Liver (tissue), 9 donors: ENCODE data around the gene ABCG5. TPM values are rescaled to one million over a fixed set of nuclear protein-coding genes. Genes with fewer than 3 reads are reported as not detected.

Experiments
- DNase-seq: peaks from one replicate; pipeline ENCODE4 v3.0.0-alpha.2; 2017; ENCODE audit warnings: low spot score
- H3K27ac ChIP-seq, 2 donors: one replicate each; pipeline ENCODE4 v1.7.0; 2013; ENCODE audit warnings: inconsistent platforms in 2 of 2, low read length in 2 of 2, control low read depth in 1 of 2, low read depth in 1 of 2, mild to moderate bottlenecking in 1 of 2
- H3K27me3 ChIP-seq, 4 donors: one replicate each; pipeline versions ENCODE4 v1.6.1 to v1.7.0; 2013; ENCODE audit warnings: low read length in 3 of 4, inconsistent platforms in 1 of 4, mild to moderate bottlenecking in 1 of 4, moderate library complexity in 1 of 4; ENCODE audit not compliant: control insufficient read depth in 4 of 4, insufficient read depth in 4 of 4
- H3K36me3 ChIP-seq, 4 donors: one replicate each; pipeline versions ENCODE4 v1.6.1 to v1.7.0; 2013; ENCODE audit warnings: low read length in 3 of 4, mild to moderate bottlenecking in 3 of 4, low read depth in 1 of 4, moderate library complexity in 1 of 4; ENCODE audit not compliant: control insufficient read depth in 4 of 4, insufficient read depth in 3 of 4
- H3K4me1 ChIP-seq, 4 donors: one replicate each; pipeline versions ENCODE4 v1.6.1 to v1.7.0; 2013; ENCODE audit warnings: low read length in 3 of 4, mild to moderate bottlenecking in 3 of 4, moderate library complexity in 1 of 4; ENCODE audit not compliant: control insufficient read depth in 4 of 4, insufficient read depth in 4 of 4
- H3K4me3 ChIP-seq, 3 donors: one replicate each; pipeline versions ENCODE4 v1.6.1 to v1.7.0; 2013; ENCODE audit warnings: low read length in 3 of 3, control low read depth in 1 of 3, low read depth in 1 of 3, mild to moderate bottlenecking in 1 of 3
- H3K9ac ChIP-seq, 2 donors: one replicate each; pipeline ENCODE4 v1.7.0; 2013; ENCODE audit warnings: low read length in 2 of 2, mild to moderate bottlenecking in 2 of 2, moderate library complexity in 2 of 2, control low read depth in 1 of 2, low read depth in 1 of 2
- H3K9me3 ChIP-seq, 4 donors: one replicate each; pipeline versions ENCODE4 v1.6.1 to v1.7.0; 2013; ENCODE audit warnings: low read length in 3 of 4; ENCODE audit not compliant: control insufficient read depth in 4 of 4
- FOXA1 ChIP-seq: IDR thresholded peaks from 2 replicates; pipeline ENCODE4 v1.6.1; 2016; ENCODE audit warnings: antibody characterized with exemption
- HNF4G ChIP-seq: IDR thresholded peaks from 2 replicates; pipeline ENCODE4 v1.6.1; 2016; ENCODE audit warnings: antibody characterized with exemption
- JUND ChIP-seq, 2 donors: IDR thresholded peaks; 2 replicates each; pipeline ENCODE4 v1.6.1; 2016; ENCODE audit warnings: antibody characterized with exemption in 2 of 2
- NR2F2 ChIP-seq: IDR thresholded peaks from 2 replicates; pipeline ENCODE4 v1.6.1; 2016; ENCODE audit warnings: antibody characterized with exemption
- RAD21 ChIP-seq, 2 donors: IDR thresholded peaks; 2 replicates each; pipeline ENCODE4 v1.6.1; 2016; ENCODE audit warnings: antibody characterized with exemption in 2 of 2, mild to moderate bottlenecking in 2 of 2
- RXRA ChIP-seq, 2 donors: IDR thresholded peaks; 2 replicates each; pipeline ENCODE4 v1.6.1; 2017 to 2018; ENCODE audit warnings: antibody characterized with exemption in 2 of 2, mild to moderate bottlenecking in 1 of 2
- SP1 ChIP-seq: IDR thresholded peaks from 2 replicates; pipeline ENCODE4 v1.6.1; 2018; ENCODE audit warnings: antibody characterized with exemption, mild to moderate bottlenecking
- YY1 ChIP-seq: IDR thresholded peaks from 2 replicates; pipeline ENCODE4 v1.6.1; 2016; ENCODE audit warnings: antibody characterized with exemption, mild to moderate bottlenecking
- WGBS: extraction: QIAGEN DNeasy Blood & Tissue Kit; methylation state at CpG from one replicate; pipeline ENCODE4 v1.1.7; 2013; 5-methylcytosine and 5-hydroxymethylcytosine counted together
- polyA plus RNA-seq, 2 donors: library from polyadenylated mRNA; stranded (reverse) in 1 of 2; unstranded in 1 of 2; fragments of 200-250 nt in 1 of 2; fragments of >200 nt in 1 of 2; fragmentation: Nextera tagmentation in 1 of 2; extraction: Ambion mirVana in 1 of 2; gene quantifications; one replicate each; pipeline versions ENCODE4 v1.2.1 to v1.2.3, GENCODE V29; 2013 to 2015
- total RNA-seq, 2 donors: library from RNA; depleted of rRNA; stranded (reverse); fragments of >200 nt; gene quantifications; one replicate each; pipeline ENCODE4 v1.2.3, GENCODE V29; 2014
- TF ChIP-seq, protein P1 (sequence below): IDR thresholded peaks from 2 replicates; pipeline ENCODE4 v1.6.1; 2016; ENCODE audit warnings: antibody characterized with exemption
- TF ChIP-seq, protein P2 (sequence below): IDR thresholded peaks from 2 replicates; pipeline ENCODE4 v1.6.1; 2016; ENCODE audit warnings: antibody characterized with exemption
- TF ChIP-seq, protein P3 (sequence below): IDR thresholded peaks from 2 replicates; pipeline ENCODE4 v1.6.1; 2016; ENCODE audit warnings: antibody characterized with exemption
- TF ChIP-seq, protein P4 (sequence below): IDR thresholded peaks from 2 replicates; pipeline ENCODE4 v1.6.1; 2016; ENCODE audit warnings: antibody characterized with exemption, mild to moderate bottlenecking
- TF ChIP-seq, protein P5 (sequence below): fragments of 150-350 bp; IDR thresholded peaks from 2 replicates; pipeline ENCODE4 v1.5.1; 2017; ENCODE audit warnings: improper control_type of control experiment, low read depth, low read length; ENCODE audit not compliant: missing input control
- donor health status: healthy.
- donor health status: healthy.
- donor health status: healthy.
- donor health status: healthy.
- donor health status: healthy.

Gene ABCG5
- total and polyA plus RNA-seq, 4 donors = 15.4 to 63.8 (median 38.5) TPM

DNA sequence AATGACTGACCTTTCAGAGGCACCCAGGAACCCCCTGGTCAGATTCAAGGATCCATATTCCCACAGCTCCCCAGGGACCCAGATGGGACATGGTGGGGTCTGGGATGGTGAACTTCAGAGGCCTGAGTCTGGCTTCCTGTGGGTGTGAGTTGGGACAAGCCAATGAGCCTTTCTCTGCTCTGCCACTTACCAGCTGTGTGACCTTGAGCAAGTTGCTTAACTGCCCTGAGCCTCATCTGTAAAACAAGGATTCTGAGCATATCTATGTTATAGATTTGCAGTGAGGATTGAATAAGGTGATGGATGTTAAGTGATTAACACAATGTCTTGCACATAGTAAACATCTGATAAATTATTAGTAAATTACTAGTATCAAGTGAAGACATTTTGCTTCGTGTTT, 6.5 kb upstream of the ABCG5 start:
- no peaks in the 10 kb centered on the region for H3K27me3 ChIP-seq
- H3K9ac ChIP-seq = no peak overlapping the region
- H3K4me1 ChIP-seq = peaks cover 6 to 78% (median 60%) of the 10 kb centered on the region in 4 donors
- 78% methylated on average over 1 of the region's 1 CpG for WGBS
- peak overlapping the region in 1 of 2 donors; percentile 39 for H3K27ac ChIP-seq
- peaks cover 0 to 16% (median under 1%) of the 10 kb centered on the region in 4 donors for H3K36me3 ChIP-seq
- TF ChIP-seq, protein P1, sequence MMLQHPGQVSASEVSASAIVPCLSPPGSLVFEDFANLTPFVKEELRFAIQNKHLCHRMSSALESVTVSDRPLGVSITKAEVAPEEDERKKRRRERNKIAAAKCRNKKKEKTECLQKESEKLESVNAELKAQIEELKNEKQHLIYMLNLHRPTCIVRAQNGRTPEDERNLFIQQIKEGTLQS = no peak
- TF ChIP-seq, protein P2, sequence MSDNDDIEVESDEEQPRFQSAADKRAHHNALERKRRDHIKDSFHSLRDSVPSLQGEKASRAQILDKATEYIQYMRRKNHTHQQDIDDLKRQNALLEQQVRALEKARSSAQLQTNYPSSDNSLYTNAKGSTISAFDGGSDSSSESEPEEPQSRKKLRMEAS = no peak
- TF ChIP-seq FOXA1 (no peak), RAD21 (IDR thresholded peaks at IDR 0.05) (no peak), NR2F2 (no peak), JUND (IDR thresholded peaks at IDR 0.05) (no peak)
- TF ChIP-seq, protein P3, sequence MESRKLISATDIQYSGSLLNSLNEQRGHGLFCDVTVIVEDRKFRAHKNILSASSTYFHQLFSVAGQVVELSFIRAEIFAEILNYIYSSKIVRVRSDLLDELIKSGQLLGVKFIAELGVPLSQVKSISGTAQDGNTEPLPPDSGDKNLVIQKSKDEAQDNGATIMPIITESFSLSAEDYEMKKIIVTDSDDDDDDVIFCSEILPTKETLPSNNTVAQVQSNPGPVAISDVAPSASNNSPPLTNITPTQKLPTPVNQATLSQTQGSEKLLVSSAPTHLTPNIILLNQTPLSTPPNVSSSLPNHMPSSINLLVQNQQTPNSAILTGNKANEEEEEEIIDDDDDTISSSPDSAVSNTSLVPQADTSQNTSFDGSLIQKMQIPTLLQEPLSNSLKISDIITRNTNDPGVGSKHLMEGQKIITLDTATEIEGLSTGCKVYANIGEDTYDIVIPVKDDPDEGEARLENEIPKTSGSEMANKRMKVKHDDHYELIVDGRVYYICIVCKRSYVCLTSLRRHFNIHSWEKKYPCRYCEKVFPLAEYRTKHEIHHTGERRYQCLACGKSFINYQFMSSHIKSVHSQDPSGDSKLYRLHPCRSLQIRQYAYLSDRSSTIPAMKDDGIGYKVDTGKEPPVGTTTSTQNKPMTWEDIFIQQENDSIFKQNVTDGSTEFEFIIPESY = no peak
- H3K4me3 ChIP-seq = no peak overlapping the region
- no peak for DNase-seq
- H3K9me3 ChIP-seq = no peaks in the 10 kb centered on the region

DNA sequence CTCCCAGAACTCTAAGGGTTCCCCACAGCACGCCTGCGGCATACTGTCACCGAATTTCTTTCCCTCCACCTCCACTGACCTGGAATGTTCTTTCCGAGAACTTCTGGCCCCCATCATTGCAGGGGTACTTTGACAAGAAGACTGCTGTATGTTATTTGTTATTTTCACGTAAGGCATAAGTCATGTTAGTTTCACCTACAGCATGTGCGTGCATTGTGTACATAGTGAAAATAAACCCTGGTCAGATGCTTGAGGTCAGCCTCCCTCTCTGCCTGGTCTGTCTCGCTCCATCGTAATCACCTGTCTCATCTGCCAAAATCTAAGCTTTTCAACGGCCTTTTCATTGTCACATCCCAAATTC, 4.2 kb upstream of the ABCG5 start:
- DNase-seq = no peak
- 41% methylated on average over 9 of the region's 9 CpGs for WGBS
- no peak for TF ChIP-seq HNF4G
- no peak for TF ChIP-seq RXRA (IDR thresholded peaks at IDR 0.05)
- no peak for TF ChIP-seq YY1
- TF ChIP-seq, protein P2 = no peak
- TF ChIP-seq NR2F2 = no peak
- TF ChIP-seq JUND (IDR thresholded peaks at IDR 0.05) = no peak
- TF ChIP-seq, protein P4, sequence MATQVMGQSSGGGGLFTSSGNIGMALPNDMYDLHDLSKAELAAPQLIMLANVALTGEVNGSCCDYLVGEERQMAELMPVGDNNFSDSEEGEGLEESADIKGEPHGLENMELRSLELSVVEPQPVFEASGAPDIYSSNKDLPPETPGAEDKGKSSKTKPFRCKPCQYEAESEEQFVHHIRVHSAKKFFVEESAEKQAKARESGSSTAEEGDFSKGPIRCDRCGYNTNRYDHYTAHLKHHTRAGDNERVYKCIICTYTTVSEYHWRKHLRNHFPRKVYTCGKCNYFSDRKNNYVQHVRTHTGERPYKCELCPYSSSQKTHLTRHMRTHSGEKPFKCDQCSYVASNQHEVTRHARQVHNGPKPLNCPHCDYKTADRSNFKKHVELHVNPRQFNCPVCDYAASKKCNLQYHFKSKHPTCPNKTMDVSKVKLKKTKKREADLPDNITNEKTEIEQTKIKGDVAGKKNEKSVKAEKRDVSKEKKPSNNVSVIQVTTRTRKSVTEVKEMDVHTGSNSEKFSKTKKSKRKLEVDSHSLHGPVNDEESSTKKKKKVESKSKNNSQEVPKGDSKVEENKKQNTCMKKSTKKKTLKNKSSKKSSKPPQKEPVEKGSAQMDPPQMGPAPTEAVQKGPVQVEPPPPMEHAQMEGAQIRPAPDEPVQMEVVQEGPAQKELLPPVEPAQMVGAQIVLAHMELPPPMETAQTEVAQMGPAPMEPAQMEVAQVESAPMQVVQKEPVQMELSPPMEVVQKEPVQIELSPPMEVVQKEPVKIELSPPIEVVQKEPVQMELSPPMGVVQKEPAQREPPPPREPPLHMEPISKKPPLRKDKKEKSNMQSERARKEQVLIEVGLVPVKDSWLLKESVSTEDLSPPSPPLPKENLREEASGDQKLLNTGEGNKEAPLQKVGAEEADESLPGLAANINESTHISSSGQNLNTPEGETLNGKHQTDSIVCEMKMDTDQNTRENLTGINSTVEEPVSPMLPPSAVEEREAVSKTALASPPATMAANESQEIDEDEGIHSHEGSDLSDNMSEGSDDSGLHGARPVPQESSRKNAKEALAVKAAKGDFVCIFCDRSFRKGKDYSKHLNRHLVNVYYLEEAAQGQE = no peak
- TF ChIP-seq, protein P1 = no peak
- no peak for TF ChIP-seq SP1
- TF ChIP-seq, protein P5, sequence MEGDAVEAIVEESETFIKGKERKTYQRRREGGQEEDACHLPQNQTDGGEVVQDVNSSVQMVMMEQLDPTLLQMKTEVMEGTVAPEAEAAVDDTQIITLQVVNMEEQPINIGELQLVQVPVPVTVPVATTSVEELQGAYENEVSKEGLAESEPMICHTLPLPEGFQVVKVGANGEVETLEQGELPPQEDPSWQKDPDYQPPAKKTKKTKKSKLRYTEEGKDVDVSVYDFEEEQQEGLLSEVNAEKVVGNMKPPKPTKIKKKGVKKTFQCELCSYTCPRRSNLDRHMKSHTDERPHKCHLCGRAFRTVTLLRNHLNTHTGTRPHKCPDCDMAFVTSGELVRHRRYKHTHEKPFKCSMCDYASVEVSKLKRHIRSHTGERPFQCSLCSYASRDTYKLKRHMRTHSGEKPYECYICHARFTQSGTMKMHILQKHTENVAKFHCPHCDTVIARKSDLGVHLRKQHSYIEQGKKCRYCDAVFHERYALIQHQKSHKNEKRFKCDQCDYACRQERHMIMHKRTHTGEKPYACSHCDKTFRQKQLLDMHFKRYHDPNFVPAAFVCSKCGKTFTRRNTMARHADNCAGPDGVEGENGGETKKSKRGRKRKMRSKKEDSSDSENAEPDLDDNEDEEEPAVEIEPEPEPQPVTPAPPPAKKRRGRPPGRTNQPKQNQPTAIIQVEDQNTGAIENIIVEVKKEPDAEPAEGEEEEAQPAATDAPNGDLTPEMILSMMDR = no peak

More for the DNA sequence above, 4.2 kb upstream of the ABCG5 start:
- peak overlapping the region; percentile 85 to 89 for H3K27ac ChIP-seq
- H3K9me3 ChIP-seq = no peaks in the 10 kb centered on the region
- peak overlapping the region; percentile 15 to 53 (median 26) for H3K4me3 ChIP-seq
- H3K4me1 ChIP-seq = peaks cover 3 to 76% (median 57%) of the 10 kb centered on the region in 4 donors
- H3K9ac ChIP-seq = peak overlapping the region; percentile 52 to 83
- no peaks in the 10 kb centered on the region for H3K27me3 ChIP-seq
- H3K36me3 ChIP-seq = peaks cover 0 to 10% (median 0%) of the 10 kb centered on the region in 4 donors
